Measurements from ENCODE around the gene SAT1.
A peak's percentile ranks its signal among the peaks of the same experiment; 100 is the strongest.

SAT1 gene

GRCh38 chrX:23789386-23790154 lies 6.6 kb downstream of the SAT1 start:
- no peak overlapping the region for H3K4me3 ChIP-seq (ENCODE audit: extremely low read depth, insufficient read depth, low read length, poor library complexity, severe bottlenecking)
- 92 to 100% methylated on average over 1 to 5 of the region's 8 CpGs for WGBS, 2 experiments (ENCODE audit: insufficient coverage in 2 of 2)
- H3K4me1 ChIP-seq (ENCODE audit: control insufficient read depth, insufficient read depth, low read length, poor library complexity, severe bottlenecking), result no peaks in the 10 kb centered on the region
- H3K36me3 ChIP-seq (ENCODE audit: control insufficient read depth, insufficient read depth, low read length), result peaks cover 7% of the 10 kb centered on the region
- no peak overlapping the region for H3K27ac ChIP-seq (ENCODE audit: low read depth, low read length, severe bottlenecking)
- H3K9me3 ChIP-seq (ENCODE audit: control insufficient read depth, low read length), result no peaks in the 10 kb centered on the region

- no peaks in the 10 kb centered on the region for H3K9me3 ChIP-seq (ENCODE audit: control insufficient read depth, low read length)
- H3K4me3 ChIP-seq (ENCODE audit: extremely low read depth, insufficient read depth, low read length, poor library complexity, severe bottlenecking), result no peak overlapping the region
- H3K4me1 ChIP-seq (ENCODE audit: control insufficient read depth, insufficient read depth, low read length, poor library complexity, severe bottlenecking), result no peaks in the 10 kb centered on the region
- no CpG with 5 or more reads among the region's 11 CpGs for WGBS, 2 experiments (ENCODE audit: insufficient coverage in 2 of 2)
- H3K36me3 ChIP-seq (ENCODE audit: control insufficient read depth, insufficient read depth, low read length), result peaks cover 7% of the 10 kb centered on the region
- H3K27ac ChIP-seq (ENCODE audit: low read depth, low read length, severe bottlenecking), result no peak overlapping the region
These were observed 7.2 kb downstream of the SAT1 start for GRCh38 chrX:23790155-23790497.

GRCh38 chrX:23792861-23793553 lies 10.0 kb downstream of the SAT1 start:
- 63% methylated on average over 2 of the region's 6 CpGs; no CpG with 5 or more reads in 1 of the 2 experiments for WGBS, 2 experiments (ENCODE audit: insufficient coverage in 2 of 2)
- Histone ChIP-seq H3K36me3 (ENCODE audit: control insufficient read depth, insufficient read depth, low read length) (no peaks in the 10 kb centered on the region), H3K4me3 (ENCODE audit: extremely low read depth, insufficient read depth, low read length, poor library complexity, severe bottlenecking) (no peak overlapping the region), H3K27ac (ENCODE audit: low read depth, low read length, severe bottlenecking) (no peak overlapping the region), H3K4me1 (ENCODE audit: control insufficient read depth, insufficient read depth, low read length, poor library complexity, severe bottlenecking) (no peaks in the 10 kb centered on the region), H3K9me3 (ENCODE audit: control insufficient read depth, low read length) (no peaks in the 10 kb centered on the region)

GRCh38 chrX:23795221-23795620 lies 12.2 kb downstream of the SAT1 start:
- WGBS, 2 experiments (ENCODE audit: insufficient coverage in 2 of 2), result 60 to 86% methylated on average over 1 to 3 of the region's 8 CpGs
- Histone ChIP-seq H3K9me3 (ENCODE audit: control insufficient read depth, low read length) (no peaks in the 10 kb centered on the region), H3K36me3 (ENCODE audit: control insufficient read depth, insufficient read depth, low read length) (no peaks in the 10 kb centered on the region), H3K4me3 (ENCODE audit: extremely low read depth, insufficient read depth, low read length, poor library complexity, severe bottlenecking) (no peak overlapping the region), H3K4me1 (ENCODE audit: control insufficient read depth, insufficient read depth, low read length, poor library complexity, severe bottlenecking) (no peaks in the 10 kb centered on the region), H3K27ac (ENCODE audit: low read depth, low read length, severe bottlenecking) (no peak overlapping the region)

GRCh38 chrX:23797371-23798128 lies 14.6 kb downstream of the SAT1 start:
- 86 to 100% methylated on average over 4 to 8 of the region's 12 CpGs for WGBS, 2 experiments (ENCODE audit: insufficient coverage in 2 of 2)
- no peaks in the 10 kb centered on the region for H3K9me3 ChIP-seq (ENCODE audit: control insufficient read depth, low read length)
- H3K36me3 ChIP-seq (ENCODE audit: control insufficient read depth, insufficient read depth, low read length), result no peaks in the 10 kb centered on the region
- H3K4me3 ChIP-seq (ENCODE audit: extremely low read depth, insufficient read depth, low read length, poor library complexity, severe bottlenecking), result no peak overlapping the region
- no peaks in the 10 kb centered on the region for H3K4me1 ChIP-seq (ENCODE audit: control insufficient read depth, insufficient read depth, low read length, poor library complexity, severe bottlenecking)
- no peak overlapping the region for H3K27ac ChIP-seq (ENCODE audit: low read depth, low read length, severe bottlenecking)

- Histone ChIP-seq H3K9me3 (ENCODE audit: control insufficient read depth, low read length) (no peaks in the 10 kb centered on the region), H3K4me3 (ENCODE audit: extremely low read depth, insufficient read depth, low read length, poor library complexity, severe bottlenecking) (no peak overlapping the region), H3K36me3 (ENCODE audit: control insufficient read depth, insufficient read depth, low read length) (no peaks in the 10 kb centered on the region), H3K27ac (ENCODE audit: low read depth, low read length, severe bottlenecking) (no peak overlapping the region), H3K4me1 (ENCODE audit: control insufficient read depth, insufficient read depth, low read length, poor library complexity, severe bottlenecking) (peaks cover 7% of the 10 kb centered on the region)
- WGBS, 2 experiments (ENCODE audit: insufficient coverage in 2 of 2), result 100% methylated on average over 1 of the region's 6 CpGs; no CpG with 5 or more reads in 1 of the 2 experiments
These were observed 16.6 kb downstream of the SAT1 start for GRCh38 chrX:23799469-23800065.

- Histone ChIP-seq H3K4me1 (ENCODE audit: control insufficient read depth, insufficient read depth, low read length, poor library complexity, severe bottlenecking) (peaks cover 7% of the 10 kb centered on the region), H3K4me3 (ENCODE audit: extremely low read depth, insufficient read depth, low read length, poor library complexity, severe bottlenecking) (no peak overlapping the region), H3K36me3 (ENCODE audit: control insufficient read depth, insufficient read depth, low read length) (no peaks in the 10 kb centered on the region), H3K9me3 (ENCODE audit: control insufficient read depth, low read length) (no peaks in the 10 kb centered on the region), H3K27ac (ENCODE audit: low read depth, low read length, severe bottlenecking) (no peak overlapping the region)
- no CpG with 5 or more reads among the region's 5 CpGs for WGBS, 2 experiments (ENCODE audit: insufficient coverage in 2 of 2)
These were observed 19.5 kb downstream of the SAT1 start for GRCh38 chrX:23802431-23802830.

- WGBS, 2 experiments (ENCODE audit: insufficient coverage in 2 of 2), result 91% methylated on average over 4 of the region's 5 CpGs; no CpG with 5 or more reads in 1 of the 2 experiments
- Histone ChIP-seq H3K9me3 (ENCODE audit: control insufficient read depth, low read length) (no peaks in the 10 kb centered on the region), H3K4me3 (ENCODE audit: extremely low read depth, insufficient read depth, low read length, poor library complexity, severe bottlenecking) (no peak overlapping the region), H3K36me3 (ENCODE audit: control insufficient read depth, insufficient read depth, low read length) (no peaks in the 10 kb centered on the region), H3K27ac (ENCODE audit: low read depth, low read length, severe bottlenecking) (peak overlapping the region; percentile 82), H3K4me1 (ENCODE audit: control insufficient read depth, insufficient read depth, low read length, poor library complexity, severe bottlenecking) (peaks cover 10% of the 10 kb centered on the region)
These were observed 21.0 kb downstream of the SAT1 start for GRCh38 chrX:23803931-23804381.

GRCh38 chrX:23804578-23804977 lies 21.6 kb downstream of the SAT1 start:
- Histone ChIP-seq H3K9me3 (ENCODE audit: control insufficient read depth, low read length) (no peaks in the 10 kb centered on the region), H3K27ac (ENCODE audit: low read depth, low read length, severe bottlenecking) (peak overlapping the region; percentile 82), H3K36me3 (ENCODE audit: control insufficient read depth, insufficient read depth, low read length) (no peaks in the 10 kb centered on the region), H3K4me3 (ENCODE audit: extremely low read depth, insufficient read depth, low read length, poor library complexity, severe bottlenecking) (no peak overlapping the region), H3K4me1 (ENCODE audit: control insufficient read depth, insufficient read depth, low read length, poor library complexity, severe bottlenecking) (peaks cover 10% of the 10 kb centered on the region)
- WGBS, 2 experiments (ENCODE audit: insufficient coverage in 2 of 2), result 85 to 100% methylated on average over 1 to 2 of the region's 3 CpGs

- 93 to 100% methylated on average over 4 to 6 of the region's 9 CpGs for WGBS, 2 experiments (ENCODE audit: insufficient coverage in 2 of 2)
- Histone ChIP-seq H3K4me1 (ENCODE audit: control insufficient read depth, insufficient read depth, low read length, poor library complexity, severe bottlenecking) (peaks cover 10% of the 10 kb centered on the region), H3K4me3 (ENCODE audit: extremely low read depth, insufficient read depth, low read length, poor library complexity, severe bottlenecking) (no peak overlapping the region), H3K27ac (ENCODE audit: low read depth, low read length, severe bottlenecking) (no peak overlapping the region), H3K9me3 (ENCODE audit: control insufficient read depth, low read length) (no peaks in the 10 kb centered on the region), H3K36me3 (ENCODE audit: control insufficient read depth, insufficient read depth, low read length) (no peaks in the 10 kb centered on the region)
These were observed 22.4 kb downstream of the SAT1 start for GRCh38 chrX:23805389-23805788.
